HG02763 (cell line): Measurements from ENCODE around the gene FAM209B.
"Not testable (repeated sequence)": the region's sequence is repeated elsewhere in the genome, so short reads cannot be mapped to it uniquely, and the experiment has no call there.

Experiments
- ATAC-seq: cut with Tn5 transposase; IDR thresholded peaks from one replicate; pipeline ENCODE4 v1.9.1; 2021; ENCODE audit warnings: mild to moderate bottlenecking, moderate library complexity; ENCODE audit not compliant: unreplicated experiment

The FAM209B gene

GRCh38 chr20:56532946-56533345 is at the start of gene FAM209B:
TSS of gene FAM209B (plus strand) at chr20:56533246. CDS start at chr20:56533342, 96 bp downstream.
- ATAC-seq: not testable (repeated sequence)

GRCh38 chr20:56483970-56484369 is 49.1 kb upstream of the FAM209B start:
- no peak for ATAC-seq

GRCh38 chr20:56487216-56487615 is 45.8 kb upstream of the FAM209B start:
- ATAC-seq: no peak

GRCh38 chr20:56488566-56488965 is 44.5 kb upstream of the FAM209B start:
- no peak for ATAC-seq

- no peak for ATAC-seq
These were observed 31.9 kb upstream of the FAM209B start for GRCh38 chr20:56501116-56501515.

GRCh38 chr20:56503916-56504315 is 29.1 kb upstream of the FAM209B start:
- no peak for ATAC-seq

- ATAC-seq: no peak
These were observed 28.6 kb upstream of the FAM209B start for GRCh38 chr20:56504373-56505005.

GRCh38 chr20:56506103-56506502 is 26.9 kb upstream of the FAM209B start:
- ATAC-seq: no peak

GRCh38 chr20:56511926-56512325 is 21.1 kb upstream of the FAM209B start:
- no peak for ATAC-seq

- no peak for ATAC-seq
These were observed 19.6 kb upstream of the FAM209B start for GRCh38 chr20:56513161-56514150.

GRCh38 chr20:56516631-56517030 is 16.4 kb upstream of the FAM209B start:
- no peak for ATAC-seq

- no peak for ATAC-seq
These were observed 15.8 kb upstream of the FAM209B start for GRCh38 chr20:56517211-56517610.

GRCh38 chr20:56517641-56518040 is 15.4 kb upstream of the FAM209B start:
- ATAC-seq: no peak

- no peak for ATAC-seq
These were observed 14.9 kb upstream of the FAM209B start for GRCh38 chr20:56518126-56518525.

GRCh38 chr20:56518721-56519398 is 14.2 kb upstream of the FAM209B start:
- no peak for ATAC-seq

GRCh38 chr20:56519551-56519950 is 13.5 kb upstream of the FAM209B start:
- no peak for ATAC-seq

GRCh38 chr20:56520180-56520579 is 12.9 kb upstream of the FAM209B start:
- ATAC-seq: no peak

- ATAC-seq: not testable (repeated sequence)
These were observed 12.2 kb upstream of the FAM209B start for GRCh38 chr20:56520746-56521354.

GRCh38 chr20:56522311-56522710 is 10.7 kb upstream of the FAM209B start:
- no peak for ATAC-seq

- ATAC-seq: not testable (repeated sequence)
These were observed 8.6 kb upstream of the FAM209B start, which contains the start of gene FAM209A for GRCh38 chr20:56524444-56524843. TSS of gene FAM209A (plus strand) at chr20:56524744. CDS start at chr20:56524809, 65 bp downstream.

GRCh38 chr20:56527521-56527920 is 5.5 kb upstream of the FAM209B start:
- no peak for ATAC-seq
